Fibroblast of peridontal ligament (primary cell): ENCODE measurements around the gene ERAP2.

ENCODE experiments used
- DNase-seq: peaks from one replicate; pipeline ENCODE4 v3.0.0-alpha.2; 2010; ENCODE audit errors: extremely low read depth

ERAP2 gene

GRCh38 chr5:96966801-96967200 lies 90.5 kb downstream of the ERAP2 start:
- no peak for DNase-seq

GRCh38 chr5:96967400-96967799 lies 91.1 kb downstream of the ERAP2 start:
- DNase-seq: no peak

DNA sequence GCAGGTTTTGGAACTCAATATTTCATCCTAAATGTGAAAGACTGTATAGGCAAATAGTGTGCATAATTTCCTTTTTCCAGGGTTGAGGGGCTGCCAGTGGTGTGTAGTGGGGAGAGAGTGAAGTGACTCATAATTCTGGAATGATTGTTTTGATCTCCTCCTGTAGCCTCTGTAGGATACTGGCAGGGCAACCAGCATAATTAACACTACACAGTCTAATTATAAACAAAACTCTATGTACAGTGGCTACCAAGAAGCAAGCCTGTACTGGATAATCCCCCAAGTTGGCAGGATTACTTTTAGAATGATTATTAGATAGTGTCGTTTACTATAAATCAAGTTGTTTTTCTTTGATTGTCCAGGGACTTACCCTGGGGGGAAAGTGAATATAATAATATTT lies 91.8 kb downstream of the ERAP2 start:
- DNase-seq: peak; percentile 48

DNA sequence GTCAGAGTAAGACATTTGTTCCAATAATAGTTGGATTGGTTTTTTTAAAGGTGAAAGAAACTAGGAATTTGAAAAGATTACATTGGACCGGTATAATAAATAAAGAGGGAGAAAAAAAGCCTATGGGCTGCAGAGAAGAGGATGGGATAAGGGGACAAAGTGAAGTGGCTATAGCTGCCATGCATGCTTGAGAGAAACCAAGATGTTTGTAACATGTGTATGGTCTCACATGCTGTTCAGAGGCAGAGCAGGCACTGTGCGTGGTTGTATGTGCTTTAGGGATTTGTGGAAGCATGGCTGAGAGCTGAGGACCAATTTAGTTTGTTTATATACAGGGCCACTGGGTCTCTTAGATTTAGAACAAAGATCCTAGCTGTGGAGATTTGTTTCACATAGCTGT lies 92.3 kb downstream of the ERAP2 start:
- peak; percentile 46 for DNase-seq
